SK-N-SH (cell line): ENCODE results near the gene AP1AR. TPM values are rescaled to one million over a fixed set of nuclear protein-coding genes. Genes with fewer than 3 reads are reported as not detected.
"Not testable (repeated sequence)": the region's sequence is repeated elsewhere in the genome, so short reads cannot be mapped to it uniquely, and the experiment has no call there.

ENCODE experiments used
- CTCF ChIA-PET: fragments of 300-600, 350-600 bp; formaldehyde crosslinking; extraction: SDS; loops from one replicate; lab custom pipeline; 2021; lab: Yijun Ruan, JAX
- POLR2A ChIA-PET: fragments of 350-600 bp; sonication (Branson Sonifier 250); formaldehyde crosslinking; extraction: SDS; loops from one replicate; lab custom pipeline; 2020; ENCODE audit warnings: antibody characterized with exemption, inconsistent platforms; lab: Yijun Ruan, JAX
- DNase-seq: peaks from one replicate; pipeline ENCODE4 v3.0.0; 2012
- H2AFZ ChIP-seq: fragments of 200-600 bp; sonication (generic); 2 replicates; pipeline ENCODE4 v1.8.1; 2016; ENCODE audit warnings: antibody characterized with exemption, mild to moderate bottlenecking, low read depth
- H3F3A ChIP-seq: fragments of 200-600 bp; sonication (generic); replicated peaks from 2 replicates; pipeline ENCODE3; 2016; ENCODE audit warnings: antibody characterized with exemption, mild to moderate bottlenecking; ENCODE audit not compliant: insufficient read depth
- H3K27ac ChIP-seq, 2 experiments: fragments of 200-500 bp in 1 of 2; fragments of 200-600 bp in 1 of 2; sonication (Bioruptor generic) in 1 of 2; sonication (generic), shearing (Covaris generic) in 1 of 2; 2 replicates each; pipeline versions ENCODE4 v1.5.1 to v1.6.1; 2014 to 2016; ENCODE audit warnings: low read depth in 2 of 2, inconsistent platforms in 1 of 2, low read length in 1 of 2, mild to moderate bottlenecking in 1 of 2, mixed read lengths in 1 of 2
- H3K27me3 ChIP-seq: fragments of 200-600 bp; sonication (generic), shearing (Covaris generic); 2 replicates; pipeline ENCODE4 v1.6.1; 2016; ENCODE audit warnings: mixed run types; ENCODE audit not compliant: insufficient read depth
- H3K36me3 ChIP-seq, 2 experiments: fragments of 200-500 bp in 1 of 2; fragments of 200-600 bp in 1 of 2; sonication (Bioruptor generic) in 1 of 2; sonication (generic) in 1 of 2; replicated peaks in 1 of 2; 2 replicates each; pipeline versions ENCODE3 to v1.5.1; 2014 to 2016; ENCODE audit warnings: low read length in 1 of 2, mild to moderate bottlenecking in 1 of 2; ENCODE audit not compliant: insufficient read depth in 2 of 2, control insufficient read depth in 1 of 2
- H3K4me1 ChIP-seq, 2 experiments: fragments of 200-500 bp in 1 of 2; fragments of 200-600 bp in 1 of 2; sonication (Bioruptor generic) in 1 of 2; sonication (generic), shearing (Covaris generic) in 1 of 2; 2 replicates each; pipeline versions ENCODE4 v1.5.1 to v1.6.1; 2014 to 2016; ENCODE audit warnings: low read depth in 1 of 2, low read length in 1 of 2, mixed run types in 1 of 2; ENCODE audit not compliant: insufficient read depth in 2 of 2, control insufficient read depth in 1 of 2
- H3K4me2 ChIP-seq: fragments of 200-600 bp; sonication (generic), shearing (Covaris generic); 2 replicates; pipeline ENCODE4 v1.6.1; 2017; ENCODE audit warnings: mixed run types
- H3K4me3 ChIP-seq, 2 experiments: fragments of 200-500 bp in 1 of 2; fragments of 200-600 bp in 1 of 2; sonication (Bioruptor generic) in 1 of 2; sonication (generic), shearing (Covaris generic) in 1 of 2; 2 replicates each; pipeline versions ENCODE4 v1.5.1 to v1.8.1; 2014 to 2016; ENCODE audit warnings: low read depth in 2 of 2, inconsistent platforms in 1 of 2, low read length in 1 of 2, mild to moderate bottlenecking in 1 of 2, mixed read lengths in 1 of 2, moderate library complexity in 1 of 2
- H3K79me2 ChIP-seq: fragments of 200-600 bp; sonication (generic); 2 replicates; pipeline ENCODE4 v1.8.1; 2017; ENCODE audit warnings: mild to moderate bottlenecking; ENCODE audit not compliant: insufficient read depth
- H3K9ac ChIP-seq: fragments of 200-600 bp; sonication (generic); 2 replicates; pipeline ENCODE4 v1.6.1; 2017; ENCODE audit warnings: mixed run types
- H3K9me2 ChIP-seq: fragments of 200-600 bp; sonication (generic); 2 replicates; pipeline ENCODE4 v1.6.1; 2017; ENCODE audit warnings: mixed run types
- H3K9me3 ChIP-seq: fragments of 200-600 bp; sonication (generic); 2 replicates; pipeline ENCODE4 v1.6.1; 2017; ENCODE audit warnings: mixed run types, mild to moderate bottlenecking, moderate library complexity
- H4K20me1 ChIP-seq: fragments of 200-600 bp; sonication (generic); 2 replicates; pipeline ENCODE4 v1.6.1; 2017; ENCODE audit warnings: mild to moderate bottlenecking, mixed run types; ENCODE audit not compliant: insufficient read depth
- EP300 ChIP-seq, 2 experiments: IDR thresholded peaks; 2 replicates each; pipeline versions ENCODE4 v1.4.0 to v1.6.1; 2012; ENCODE audit warnings: borderline replicate concordance in 1 of 2, low read depth in 1 of 2, low read length in 1 of 2
- EZH2phosphoT487 ChIP-seq: fragments of 200-600 bp; sonication (generic); IDR thresholded peaks from 2 replicates; pipeline ENCODE4 v1.6.1; 2017; ENCODE audit warnings: low read depth, mixed run types, mild to moderate bottlenecking, antibody characterized with exemption, moderate library complexity, borderline replicate concordance
- FOXJ3 ChIP-seq: sonication (generic); formaldehyde crosslinking; IDR thresholded peaks from 2 replicates; pipeline ENCODE4 v1.5.1; 2020; ENCODE audit warnings: mild to moderate bottlenecking, missing genetic modification reagents
- FOXM1 ChIP-seq: IDR thresholded peaks from 2 replicates; pipeline ENCODE4 v1.4.0; 2012; ENCODE audit warnings: low read depth, mild to moderate bottlenecking
- MEF2A ChIP-seq: IDR thresholded peaks from 2 replicates; pipeline ENCODE4 v1.4.0; 2012; ENCODE audit warnings: low read depth, borderline replicate concordance
- MXI1 ChIP-seq: IDR thresholded peaks from 2 replicates; pipeline ENCODE4 v1.6.1; 2012; ENCODE audit warnings: mild to moderate bottlenecking, low read depth, low read length, improper control_type of control experiment
- NFIC ChIP-seq: IDR thresholded peaks from 2 replicates; pipeline ENCODE4 v1.4.0; 2012; ENCODE audit warnings: borderline replicate concordance
- POLR2AphosphoS5 ChIP-seq: IDR thresholded peaks from 2 replicates; pipeline ENCODE4 v1.6.1; 2012; ENCODE audit warnings: low read depth, low read length
- RAD21 ChIP-seq: IDR thresholded peaks from 2 replicates; pipeline ENCODE4 v1.6.1; 2012; ENCODE audit warnings: mild to moderate bottlenecking, low read length
- RFX5 ChIP-seq: IDR thresholded peaks from 2 replicates; pipeline ENCODE4 v1.6.1; 2012; ENCODE audit warnings: mild to moderate bottlenecking, improper control_type of control experiment, low read length
- TCF12 ChIP-seq: IDR thresholded peaks from 2 replicates; pipeline ENCODE4 v1.4.0; 2012
- TEAD4 ChIP-seq: IDR thresholded peaks from 2 replicates; pipeline ENCODE4 v1.4.0; 2012; ENCODE audit warnings: mild to moderate bottlenecking, borderline replicate concordance; ENCODE audit not compliant: insufficient read depth
- WGBS: methylation state at CpG from one replicate; pipeline ENCODE4 v1.1.6; 2017; ENCODE audit warnings: low lambda C conversion rate; 5-methylcytosine and 5-hydroxymethylcytosine counted together
- polyA plus RNA-seq, 3 experiments: library from polyadenylated mRNA; depleted of rRNA; stranded (reverse); fragments of >200 nt; gene quantifications; 2 replicates each; pipeline ENCODE4 v1.2.3, GENCODE V29; 2012
- TF ChIP-seq, protein P1 (sequence below): IDR thresholded peaks from 2 replicates; pipeline ENCODE4 v1.4.0; 2012; ENCODE audit warnings: low read depth, borderline replicate concordance
- TF ChIP-seq, protein P2 (sequence below): fragments of 150-350 bp; IDR thresholded peaks from 2 replicates; pipeline ENCODE4 v1.6.1; 2016; ENCODE audit warnings: mild to moderate bottlenecking, low read depth, low read length

Gene AP1AR
- polyA plus RNA-seq, 1 of the 3 experiments (the other 2 are of a cell fraction) = 8.5 TPM

DNA sequence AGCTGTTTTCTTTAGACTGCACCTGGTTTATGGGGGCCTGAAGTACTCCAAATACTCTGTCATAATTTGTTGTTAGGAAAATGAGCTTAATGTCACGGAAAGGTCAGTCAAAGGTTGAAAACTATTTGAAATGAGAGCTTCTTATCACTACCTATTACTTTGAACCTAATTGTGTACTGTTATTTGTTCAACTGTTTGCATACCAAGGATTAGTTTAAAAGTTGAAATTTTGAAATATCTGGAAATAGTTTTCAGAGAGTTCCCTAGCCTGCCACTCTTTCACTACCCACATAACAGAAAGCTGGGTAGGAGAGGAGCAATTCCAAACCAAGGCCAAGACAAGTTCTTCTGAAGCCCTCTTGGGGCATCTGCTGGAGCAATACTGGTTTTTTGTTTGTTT lies 28.0 kb upstream of the AP1AR start:
- Histone ChIP-seq H3K4me2 (no peak overlapping the region), H3K4me1 (no peaks in the 10 kb centered on the region), H3K4me3 (no peak overlapping the region), H3K36me3 (no peaks in the 10 kb centered on the region), H3K27me3 (no peaks in the 10 kb centered on the region), H3K9me2 (no peaks in the 10 kb centered on the region), H2AFZ (no peak overlapping the region), H3K27ac (no peak overlapping the region), H4K20me1 (no peaks in the 10 kb centered on the region), H3K79me2 (no peaks in the 10 kb centered on the region), H3K9ac (no peak overlapping the region)
- 91% methylated on average over 1 of the region's 1 CpG for WGBS
- no peak for DNase-seq
- TF ChIP-seq, protein P1, sequence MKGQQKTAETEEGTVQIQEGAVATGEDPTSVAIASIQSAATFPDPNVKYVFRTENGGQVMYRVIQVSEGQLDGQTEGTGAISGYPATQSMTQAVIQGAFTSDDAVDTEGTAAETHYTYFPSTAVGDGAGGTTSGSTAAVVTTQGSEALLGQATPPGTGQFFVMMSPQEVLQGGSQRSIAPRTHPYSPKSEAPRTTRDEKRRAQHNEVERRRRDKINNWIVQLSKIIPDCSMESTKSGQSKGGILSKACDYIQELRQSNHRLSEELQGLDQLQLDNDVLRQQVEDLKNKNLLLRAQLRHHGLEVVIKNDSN = no peak
- no peak for TF ChIP-seq TCF12
- no peak for TF ChIP-seq FOXM1
- TF ChIP-seq, protein P2, sequence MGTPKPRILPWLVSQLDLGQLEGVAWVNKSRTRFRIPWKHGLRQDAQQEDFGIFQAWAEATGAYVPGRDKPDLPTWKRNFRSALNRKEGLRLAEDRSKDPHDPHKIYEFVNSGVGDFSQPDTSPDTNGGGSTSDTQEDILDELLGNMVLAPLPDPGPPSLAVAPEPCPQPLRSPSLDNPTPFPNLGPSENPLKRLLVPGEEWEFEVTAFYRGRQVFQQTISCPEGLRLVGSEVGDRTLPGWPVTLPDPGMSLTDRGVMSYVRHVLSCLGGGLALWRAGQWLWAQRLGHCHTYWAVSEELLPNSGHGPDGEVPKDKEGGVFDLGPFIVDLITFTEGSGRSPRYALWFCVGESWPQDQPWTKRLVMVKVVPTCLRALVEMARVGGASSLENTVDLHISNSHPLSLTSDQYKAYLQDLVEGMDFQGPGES = no peak
- no peak for TF ChIP-seq MXI1
- TF ChIP-seq NFIC = no peak
- TF ChIP-seq EP300 (IDR thresholded peaks at IDR 0.05; ENCODE audit: borderline replicate concordance in 1 of 2, low read depth in 1 of 2, low read length in 1 of 2) = no peak
- TF ChIP-seq POLR2AphosphoS5 = no peak
- TF ChIP-seq RAD21 = no peak
- TF ChIP-seq, all 33 proteins: peak for 0
- ChIA-PET CTCF (interaction anchor here (0.8 to 1.8 kb wide), 2 partner anchors 11 to 32 kb away, joined by 4 to 6 read pairs; no protein-coding TSS in a partner anchor), POLR2A (no interaction called here)
- Histone ChIP-seq H3F3A (no peaks in the 10 kb centered on the region), H3K9me3 (no peaks in the 10 kb centered on the region)

GRCh38 chr4:112206431-112206830 lies 25.2 kb upstream of the AP1AR start:
- H2AFZ ChIP-seq = no peak overlapping the region
- no peaks in the 10 kb centered on the region for H3F3A ChIP-seq
- no peaks in the 10 kb centered on the region for H3K9me3 ChIP-seq
- H3K4me3 ChIP-seq = no peak overlapping the region
- TF ChIP-seq EP300 (IDR thresholded peaks at IDR 0.05; ENCODE audit: borderline replicate concordance in 1 of 2, low read depth in 1 of 2, low read length in 1 of 2) = no peak
- TF ChIP-seq FOXJ3 (CRISPR knock-in tag) = no peak
- no peak for TF ChIP-seq MEF2A
- no peak for TF ChIP-seq POLR2AphosphoS5
- TF ChIP-seq RFX5 = no peak
- no peak for TF ChIP-seq TEAD4
- TF ChIP-seq EZH2phosphoT487 = no peak
- TF ChIP-seq TCF12 = no peak
- no peak for TF ChIP-seq RAD21
- H3K4me2 ChIP-seq = no peak overlapping the region
- POLR2A ChIA-PET = no interaction called here
- no peaks in the 10 kb centered on the region for H4K20me1 ChIP-seq
- DNase-seq = no peak
- WGBS = 36% methylated on average over 2 of the region's 2 CpGs
- CTCF ChIA-PET = no interaction called here
- H3K9ac ChIP-seq = no peak overlapping the region
- H3K27me3 ChIP-seq = no peaks in the 10 kb centered on the region
- H3K27ac ChIP-seq = no peak overlapping the region
- no peaks in the 10 kb centered on the region for H3K9me2 ChIP-seq
- H3K4me1 ChIP-seq = no peaks in the 10 kb centered on the region
- no peaks in the 10 kb centered on the region for H3K79me2 ChIP-seq
- no peaks in the 10 kb centered on the region for H3K36me3 ChIP-seq

DNA sequence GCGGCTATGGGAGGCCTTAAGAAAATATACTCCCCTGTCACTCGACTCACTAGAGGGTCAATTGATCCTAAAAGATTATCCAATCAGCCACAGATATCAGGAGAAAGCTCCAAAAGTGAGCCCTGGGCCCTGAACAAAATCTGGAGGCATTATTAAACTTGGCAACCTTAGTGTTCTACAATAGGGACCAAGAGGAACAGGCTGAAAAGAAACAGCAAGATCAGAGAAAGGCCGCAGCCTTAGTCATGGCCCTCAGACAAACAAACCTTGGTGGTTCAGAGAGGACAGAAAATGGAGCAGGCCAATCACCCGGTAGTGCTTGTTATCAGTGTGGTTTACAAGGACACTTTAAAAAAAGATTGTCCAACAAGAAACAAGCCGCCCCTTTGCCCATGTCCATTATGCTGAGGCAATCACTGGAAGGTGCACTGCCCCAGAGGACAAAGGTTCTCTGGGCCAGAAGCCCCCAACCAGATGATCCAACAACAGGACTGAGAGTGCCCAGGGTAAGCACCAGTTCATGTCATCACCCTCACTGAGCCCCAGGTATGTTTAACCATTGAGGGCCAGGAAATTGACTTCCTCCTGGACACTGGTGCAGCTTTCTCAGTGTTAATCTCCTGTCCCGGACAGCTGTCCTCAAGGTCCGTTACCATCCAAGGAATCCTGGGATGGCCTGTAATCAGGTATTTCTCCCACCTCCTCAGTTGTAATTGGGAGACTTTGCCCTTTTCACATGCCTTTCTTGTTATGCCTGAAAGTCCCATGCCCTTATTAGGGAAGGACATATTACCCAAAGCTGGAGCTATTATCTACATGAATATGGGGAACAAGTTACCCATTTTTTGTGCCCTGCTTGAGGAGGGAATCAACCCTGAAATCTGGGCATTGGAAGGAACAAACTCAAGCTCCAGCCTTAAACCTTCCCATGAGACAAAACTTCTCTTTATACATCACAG lies 23.2 kb upstream of the AP1AR start:
- H3K9me3 ChIP-seq, H3K4me2 ChIP-seq, H3K9ac ChIP-seq, DNase-seq, POLR2A ChIA-PET, H2AFZ ChIP-seq, H3K27ac ChIP-seq, H3K4me3 ChIP-seq, H3K79me2 ChIP-seq, H3F3A ChIP-seq, H3K9me2 ChIP-seq, CTCF ChIA-PET, H3K4me1 ChIP-seq, H3K27me3 ChIP-seq, H3K36me3 ChIP-seq, H4K20me1 ChIP-seq: not testable (repeated sequence)
- 77% methylated on average over 6 of the region's 7 CpGs for WGBS
